Measurements from ENCODE around the gene CMTM5. TPM values are rescaled to one million over a fixed set of nuclear protein-coding genes. Genes with fewer than 3 reads are reported as not detected.
"Not testable (repeated sequence)": the region's sequence is repeated elsewhere in the genome, so short reads cannot be mapped to it uniquely, and the experiment has no call there.

Gene CMTM5
- total and polyA plus RNA-seq, 5 donors: 0.36 to 13.9 (median 1.3) TPM

- no peaks in the 10 kb centered on the region for H3K4me1 ChIP-seq (ENCODE audit: control insufficient read depth, insufficient read depth, low read length)
- H3K27me3 ChIP-seq (ENCODE audit: control insufficient read depth, insufficient read depth): no peaks in the 10 kb centered on the region
- H3K9me3 ChIP-seq (ENCODE audit: control insufficient read depth, low read length): no peaks in the 10 kb centered on the region
- intact Hi-C loops (cut with DNase I): no loop called here
- no peak overlapping the region for H3K4me3 ChIP-seq (ENCODE audit: low read length)
- H3K27ac ChIP-seq (ENCODE audit: low read length): no peak overlapping the region
- DNase-seq: no peak
- WGBS: 85% methylated on average over 11 of the region's 11 CpGs
- ATAC-seq: no peak
These were observed 40.0 kb downstream of the CMTM5 start for GRCh38 chr14:23416801-23417200.

GRCh38 chr14:23417269-23417668, 40.4 kb downstream of the CMTM5 start:
- DNase-seq; H3K4me1 ChIP-seq (ENCODE audit: control insufficient read depth, insufficient read depth, low read length); H3K27me3 ChIP-seq (ENCODE audit: control insufficient read depth, insufficient read depth); ATAC-seq; H3K27ac ChIP-seq (ENCODE audit: low read length); intact Hi-C loops (cut with DNase I); H3K9me3 ChIP-seq (ENCODE audit: control insufficient read depth, low read length); H3K4me3 ChIP-seq (ENCODE audit: low read length): not testable (repeated sequence)
- 82% methylated on average over 12 of the region's 12 CpGs for WGBS

- H3K4me3 ChIP-seq (ENCODE audit: low read length): no peak overlapping the region
- no peak for ATAC-seq
- peak overlapping the region; percentile 14 for H3K27ac ChIP-seq (ENCODE audit: low read length)
- intact Hi-C loops (cut with DNase I): no loop called here
- H3K9me3 ChIP-seq (ENCODE audit: control insufficient read depth, low read length): no peaks in the 10 kb centered on the region
- H3K27me3 ChIP-seq (ENCODE audit: control insufficient read depth, insufficient read depth): no peaks in the 10 kb centered on the region
- DNase-seq: peak in 1 of 3 donors; percentile 7
- no peaks in the 10 kb centered on the region for H3K4me1 ChIP-seq (ENCODE audit: control insufficient read depth, insufficient read depth, low read length)
- 90% methylated on average over 21 of the region's 21 CpGs for WGBS
These were observed 41.2 kb downstream of the CMTM5 start for GRCh38 chr14:23418021-23418420.

GRCh38 chr14:23419646-23420045, 42.8 kb downstream of the CMTM5 start:
- WGBS: 67% methylated on average over 4 of the region's 17 CpGs
- H3K27ac ChIP-seq (ENCODE audit: low read length): peak overlapping the region; percentile 3
- H3K27me3 ChIP-seq (ENCODE audit: control insufficient read depth, insufficient read depth); H3K9me3 ChIP-seq (ENCODE audit: control insufficient read depth, low read length); intact Hi-C loops (cut with DNase I); H3K4me1 ChIP-seq (ENCODE audit: control insufficient read depth, insufficient read depth, low read length); H3K4me3 ChIP-seq (ENCODE audit: low read length); DNase-seq: not testable (repeated sequence)
- peak in 1 of 2 donors; percentile 15 for ATAC-seq

GRCh38 chr14:23421594-23421993, 44.7 kb downstream of the CMTM5 start:
- H3K4me1 ChIP-seq (ENCODE audit: control insufficient read depth, insufficient read depth, low read length): no peaks in the 10 kb centered on the region
- no peak for DNase-seq
- H3K9me3 ChIP-seq (ENCODE audit: control insufficient read depth, low read length): no peaks in the 10 kb centered on the region
- no peak for ATAC-seq
- intact Hi-C loops (cut with DNase I): no loop called here
- no peak overlapping the region for H3K4me3 ChIP-seq (ENCODE audit: low read length)
- no peaks in the 10 kb centered on the region for H3K27me3 ChIP-seq (ENCODE audit: control insufficient read depth, insufficient read depth)
- no peak overlapping the region for H3K27ac ChIP-seq (ENCODE audit: low read length)

- whole genome bisulfite sequencing: 88% methylated on average over 6 of the region's 6 CpGs
- H3K27me3 ChIP-seq (ENCODE audit: control insufficient read depth, insufficient read depth): no peaks in the 10 kb centered on the region
- no peak overlapping the region for H3K4me3 ChIP-seq (ENCODE audit: low read length)
- H3K9me3 ChIP-seq (ENCODE audit: control insufficient read depth, low read length): no peaks in the 10 kb centered on the region
- no peaks in the 10 kb centered on the region for H3K4me1 ChIP-seq (ENCODE audit: control insufficient read depth, insufficient read depth, low read length)
- DNase-seq: no peak
- ATAC-seq: no peak
- intact Hi-C loops (cut with DNase I): no loop called here
- peak overlapping the region; percentile 51 for H3K27ac ChIP-seq (ENCODE audit: low read length)
These were observed 46.8 kb downstream of the CMTM5 start for GRCh38 chr14:23423657-23424056.

- WGBS: 80% methylated on average over 10 of the region's 10 CpGs
- Histone ChIP-seq H3K4me1 (ENCODE audit: control insufficient read depth, insufficient read depth, low read length) (no peaks in the 10 kb centered on the region), H3K9me3 (ENCODE audit: control insufficient read depth, low read length) (no peaks in the 10 kb centered on the region), H3K4me3 (ENCODE audit: low read length) (no peak overlapping the region), H3K27ac (ENCODE audit: low read length) (peak overlapping the region; percentile 20), H3K27me3 (ENCODE audit: control insufficient read depth, insufficient read depth) (no peaks in the 10 kb centered on the region)
- ATAC-seq (no peak), DNase-seq (no peak)
- intact Hi-C loops (cut with DNase I): no loop called here
These were observed 48.3 kb downstream of the CMTM5 start for GRCh38 chr14:23425169-23425568.

- H3K27me3 ChIP-seq (ENCODE audit: control insufficient read depth, insufficient read depth); H3K27ac ChIP-seq (ENCODE audit: low read length); intact Hi-C loops (cut with DNase I); H3K4me1 ChIP-seq (ENCODE audit: control insufficient read depth, insufficient read depth, low read length); H3K9me3 ChIP-seq (ENCODE audit: control insufficient read depth, low read length); H3K4me3 ChIP-seq (ENCODE audit: low read length); DNase-seq; ATAC-seq: not testable (repeated sequence)
- 85% methylated on average over 6 of the region's 6 CpGs for whole genome bisulfite sequencing
These were observed 49.0 kb downstream of the CMTM5 start for GRCh38 chr14:23425798-23426197.

- intact Hi-C loops (cut with DNase I): no loop called here
- ATAC-seq: no peak
- Histone ChIP-seq H3K4me3 (ENCODE audit: low read length) (no peak overlapping the region), H3K4me1 (ENCODE audit: control insufficient read depth, insufficient read depth, low read length) (no peaks in the 10 kb centered on the region), H3K27ac (ENCODE audit: low read length) (no peak overlapping the region), H3K9me3 (ENCODE audit: control insufficient read depth, low read length) (no peaks in the 10 kb centered on the region), H3K27me3 (ENCODE audit: control insufficient read depth, insufficient read depth) (no peaks in the 10 kb centered on the region)
- 85% methylated on average over 13 of the region's 13 CpGs for WGBS
- no peak for DNase-seq
These were observed 52.0 kb downstream of the CMTM5 start for GRCh38 chr14:23428686-23429495.

Small RNA genes lying within 50 kb of the gene (microRNA-seq; reads per million reads assigned to microRNA genes)
- gene MIR208A: 7,222 to 31,986 reads per million in 2 donors
- gene MIR208B: 4,189 to 7,770 reads per million in 2 donors

Other genes starting within 250 kb of the CMTM5 start
- gene SLC7A8, start 193.4 kb upstream of the CMTM5 start, total RNA-seq: 10 to 100 TPM in 2 of 4 donors, 1 to 10 TPM in 2; 6.9 to 11.7 (median 10.1) TPM
- gene SLC7A8, start 193.4 kb upstream of the CMTM5 start, polyA plus RNA-seq: 7.8 TPM
- gene RNF212B, start 139.1 kb upstream of the CMTM5 start, total RNA-seq: not detected
- gene RNF212B, start 139.1 kb upstream of the CMTM5 start, polyA plus RNA-seq: not detected
- gene HOMEZ, start 90.9 kb upstream of the CMTM5 start, total RNA-seq: 10 to 100 TPM in 2 of 4 donors, 1 to 10 TPM in 2; 8.4 to 12.7 (median 10.4) TPM
- 9.8 TPM for gene HOMEZ, start 90.9 kb upstream of the CMTM5 start, polyA plus RNA-seq
- gene PPP1R3E, start 74.2 kb upstream of the CMTM5 start, total RNA-seq: 10 to 100 TPM in 2 of 4 donors, 1 to 10 TPM in 2; 6.1 to 15.3 (median 10.6) TPM
- 7.9 TPM for gene PPP1R3E, start 74.2 kb upstream of the CMTM5 start, polyA plus RNA-seq
- gene BCL2L2, start 70.2 kb upstream of the CMTM5 start, total RNA-seq: 10 to 100 TPM; 40.4 to 51.9 (median 48.8) TPM
- gene BCL2L2, start 70.2 kb upstream of the CMTM5 start, polyA plus RNA-seq: 38.1 TPM
- gene PABPN1, start 55.6 kb upstream of the CMTM5 start, total RNA-seq: 10 to 100 TPM; 93.6 to 97.9 (median 96.4) TPM
- 107 TPM for gene PABPN1, start 55.6 kb upstream of the CMTM5 start, polyA plus RNA-seq
- 10 to 100 TPM; 42.4 to 72.5 (median 55.9) TPM for gene SLC22A17, start 24.2 kb upstream of the CMTM5 start, total RNA-seq
- gene SLC22A17, start 24.2 kb upstream of the CMTM5 start, polyA plus RNA-seq: 47.2 TPM
- gene EFS, start 11.9 kb upstream of the CMTM5 start, total RNA-seq: 10 to 100 TPM in 1 of 4 donors, 1 to 10 TPM in 3; 6.7 to 10.1 (median 7.8) TPM
- gene EFS, start 11.9 kb upstream of the CMTM5 start, polyA plus RNA-seq: 6.2 TPM
- gene IL25, start 4.2 kb upstream of the CMTM5 start, total RNA-seq: not detected
- gene IL25, start 4.2 kb upstream of the CMTM5 start, polyA plus RNA-seq: 0.09 TPM
- gene MYH6, start 31.2 kb downstream of the CMTM5 start, total RNA-seq: over 10,000 TPM; 12,862 to 15,773 (median 14,347) TPM
- gene MYH6, start 31.2 kb downstream of the CMTM5 start, polyA plus RNA-seq: 11,120 TPM
- gene MYH7, start 58.6 kb downstream of the CMTM5 start, total RNA-seq: 1,000 to 10,000 TPM in 1 of 4 donors, 100 to 1,000 TPM in 3; 461 to 2,251 (median 602) TPM
- 1,734 TPM for gene MYH7, start 58.6 kb downstream of the CMTM5 start, polyA plus RNA-seq
- gene NGDN, start 92.7 kb downstream of the CMTM5 start, total RNA-seq: 10 to 100 TPM; 19.3 to 23.4 (median 21.8) TPM
- gene NGDN, start 92.7 kb downstream of the CMTM5 start, polyA plus RNA-seq: 26.8 TPM
- 1 to 10 TPM in 1 of 4 donors, under 1 TPM in 3; 0.31 to 1.0 (median 0.87) TPM for gene ZFHX2, start 174.7 kb downstream of the CMTM5 start, total RNA-seq
- 0.50 TPM for gene ZFHX2, start 174.7 kb downstream of the CMTM5 start, polyA plus RNA-seq
- gene THTPA, start 179.2 kb downstream of the CMTM5 start, total RNA-seq: 10 to 100 TPM; 18.8 to 21.5 (median 20.9) TPM
- 22.9 TPM for gene THTPA, start 179.2 kb downstream of the CMTM5 start, polyA plus RNA-seq
- gene AP1G2, start 190.7 kb downstream of the CMTM5 start, total RNA-seq: 10 to 100 TPM; 13.8 to 17.9 (median 15.4) TPM
- 12.9 TPM for gene AP1G2, start 190.7 kb downstream of the CMTM5 start, polyA plus RNA-seq
- gene JPH4, start 201.7 kb downstream of the CMTM5 start, total RNA-seq: under 1 TPM; 0.11 to 0.38 (median 0.27) TPM
- gene JPH4, start 201.7 kb downstream of the CMTM5 start, polyA plus RNA-seq: 0.23 TPM

Data from right cardiac atrium (tissue), 5 donors.